ENCODE results near the gene LINGO3. TPM values are rescaled to one million over a fixed set of nuclear protein-coding genes. Genes with fewer than 3 reads are reported as not detected.

The LINGO3 gene
- total RNA-seq, 1 experiment from 2014 or later: not detected

GRCh38 chr19:2268480-2268830, 39.5 kb downstream of the LINGO3 start:
- no peak for DNase-seq (ENCODE audit: low spot score)

- no peak for DNase-seq (ENCODE audit: low spot score)
Observed at GRCh38 chr19:2266183-2266993, 41.6 kb downstream of the LINGO3 start.

- DNase-seq (ENCODE audit: low spot score): no peak
Observed at GRCh38 chr19:2261438-2262172, 46.3 kb downstream of the LINGO3 start.

- peak; percentile 70 for DNase-seq (ENCODE audit: low spot score)
Observed at GRCh38 chr19:2260341-2260805, 47.6 kb downstream of the LINGO3 start.

- DNase-seq (ENCODE audit: low spot score): no peak
Observed at GRCh38 chr19:2259336-2259735, 48.6 kb downstream of the LINGO3 start.

Other genes with a start within 250 kb of the LINGO3 start
- gene MOB3A, start 211.8 kb downstream of the LINGO3 start, total RNA-seq (2014; rRNA removed; shearing (Covaris generic)): 17.4 and 21.5 TPM in 2 replicates
- gene IZUMO4, start 211.2 kb downstream of the LINGO3 start, total RNA-seq (2014; rRNA removed; shearing (Covaris generic)): 2.7 and 2.8 TPM in 2 replicates
- 167 and 176 TPM in 2 replicates for gene AP3D1, start 156.6 kb downstream of the LINGO3 start, total RNA-seq (2014; rRNA removed; shearing (Covaris generic))
- gene DOT1L, start 144.2 kb downstream of the LINGO3 start, total RNA-seq (2014; rRNA removed; shearing (Covaris generic)): 6.5 and 6.8 TPM in 2 replicates
- 172 and 177 TPM in 2 replicates for gene PLEKHJ1, start 71.8 kb downstream of the LINGO3 start, total RNA-seq (2014; rRNA removed; shearing (Covaris generic))
- 41.1 and 42.9 TPM in 2 replicates for gene SF3A2, start 71.3 kb downstream of the LINGO3 start, total RNA-seq (2014; rRNA removed; shearing (Covaris generic))
- gene AMH, start 58.8 kb downstream of the LINGO3 start, total RNA-seq (2014; rRNA removed; shearing (Covaris generic)): 8.5 and 10.0 TPM in 2 replicates
- gene JSRP1, start 51.7 kb downstream of the LINGO3 start, total RNA-seq (2014; rRNA removed; shearing (Covaris generic)): not detected in 2 replicates
- 0.22 and 1.7 TPM in 2 replicates for gene PEAK3, start 26.0 kb downstream of the LINGO3 start, total RNA-seq (2014; rRNA removed; shearing (Covaris generic))
- 493 and 592 TPM in 2 replicates for gene LSM7, start 20.4 kb upstream of the LINGO3 start, total RNA-seq (2014; rRNA removed; shearing (Covaris generic))
- 51.9 and 60.7 TPM in 2 replicates for gene SPPL2B, start 20.5 kb upstream of the LINGO3 start, total RNA-seq (2014; rRNA removed; shearing (Covaris generic))
- gene TMPRSS9, start 52.1 kb upstream of the LINGO3 start, total RNA-seq (2014; rRNA removed; shearing (Covaris generic)): not detected in 2 replicates
- 85.0 and 110 TPM in 2 replicates for gene TIMM13, start 119.4 kb upstream of the LINGO3 start, total RNA-seq (2014; rRNA removed; shearing (Covaris generic))
- gene LMNB2, start 148.8 kb upstream of the LINGO3 start, total RNA-seq (2014; rRNA removed; shearing (Covaris generic)): 232 and 348 TPM in 2 replicates
- gene GADD45B, start 168.0 kb upstream of the LINGO3 start, total RNA-seq (2014; rRNA removed; shearing (Covaris generic)): 92.7 and 97.6 TPM in 2 replicates

Data from A172 (cell line).